ENCODE data around the gene MSI2. TPM values are rescaled to one million over a fixed set of nuclear protein-coding genes. Genes with fewer than 3 reads are reported as not detected.

MSI2 gene
- total and polyA plus RNA-seq, 7 donors: 12.6 to 25.8 (median 21.3) TPM

DNA sequence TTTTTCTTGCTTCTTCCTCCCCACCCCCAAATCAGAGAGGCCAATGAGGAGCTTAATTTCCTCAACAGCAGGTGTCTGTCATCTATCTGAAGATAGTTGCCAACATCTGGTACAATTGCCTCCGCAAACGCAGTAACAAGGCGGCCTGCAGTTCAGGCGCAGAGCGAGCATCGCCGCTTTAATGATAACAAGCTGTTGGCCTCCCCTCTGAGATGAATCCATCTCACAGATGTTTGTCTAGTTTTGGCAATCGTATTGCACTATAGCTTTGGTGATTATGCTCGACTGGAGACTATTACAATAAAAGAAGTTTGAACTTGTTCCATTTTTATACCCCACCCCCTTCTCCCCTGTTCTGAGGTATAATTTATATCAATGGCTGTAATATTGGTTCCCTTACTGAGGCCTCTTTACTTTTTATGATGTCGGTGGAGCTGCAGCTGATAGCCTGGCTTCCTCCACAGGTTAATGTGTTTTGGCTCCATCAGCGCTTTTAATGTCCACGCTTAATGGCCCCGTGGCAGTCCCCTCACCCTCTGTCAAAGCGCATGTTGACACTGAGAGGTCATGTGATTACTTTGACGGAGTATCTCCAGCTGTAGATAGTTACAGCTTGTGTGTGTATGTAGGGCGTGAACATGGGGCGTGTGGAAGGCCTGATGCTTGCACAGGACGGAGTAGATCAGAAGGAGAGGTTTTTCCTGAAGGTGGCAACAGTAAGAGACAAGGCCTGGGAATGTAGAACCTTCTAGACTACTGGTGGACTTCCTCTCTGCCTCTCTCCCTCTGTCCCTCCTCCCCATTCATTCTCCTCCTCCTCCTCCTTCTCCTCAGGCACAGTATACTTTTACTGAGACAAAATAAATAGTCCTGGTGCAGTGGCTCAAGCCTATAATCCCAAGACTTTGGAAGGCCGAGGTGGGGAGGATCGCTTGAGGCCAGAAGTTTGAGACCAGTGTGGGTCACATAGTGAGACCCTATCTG is 164.7 kb downstream of the MSI2 start:
- no peaks in the 10 kb centered on the region for H3K27me3 ChIP-seq
- peaks cover 0 to 14% (median 2%) of the 10 kb centered on the region in 4 donors for H3K4me1 ChIP-seq
- WGBS, 2 donors: 34 to 63% methylated on average over 20 of the region's 20 CpGs
- H3K36me3 ChIP-seq: no peaks in the 10 kb centered on the region
- TF ChIP-seq POLR2AphosphoS5 (IDR thresholded peaks at IDR 0.05) (no peak), EP300 (IDR thresholded peaks at IDR 0.05) (no peak), POLR2A (IDR thresholded peaks at IDR 0.05) (no peak)
- TF ChIP-seq, protein P1, sequence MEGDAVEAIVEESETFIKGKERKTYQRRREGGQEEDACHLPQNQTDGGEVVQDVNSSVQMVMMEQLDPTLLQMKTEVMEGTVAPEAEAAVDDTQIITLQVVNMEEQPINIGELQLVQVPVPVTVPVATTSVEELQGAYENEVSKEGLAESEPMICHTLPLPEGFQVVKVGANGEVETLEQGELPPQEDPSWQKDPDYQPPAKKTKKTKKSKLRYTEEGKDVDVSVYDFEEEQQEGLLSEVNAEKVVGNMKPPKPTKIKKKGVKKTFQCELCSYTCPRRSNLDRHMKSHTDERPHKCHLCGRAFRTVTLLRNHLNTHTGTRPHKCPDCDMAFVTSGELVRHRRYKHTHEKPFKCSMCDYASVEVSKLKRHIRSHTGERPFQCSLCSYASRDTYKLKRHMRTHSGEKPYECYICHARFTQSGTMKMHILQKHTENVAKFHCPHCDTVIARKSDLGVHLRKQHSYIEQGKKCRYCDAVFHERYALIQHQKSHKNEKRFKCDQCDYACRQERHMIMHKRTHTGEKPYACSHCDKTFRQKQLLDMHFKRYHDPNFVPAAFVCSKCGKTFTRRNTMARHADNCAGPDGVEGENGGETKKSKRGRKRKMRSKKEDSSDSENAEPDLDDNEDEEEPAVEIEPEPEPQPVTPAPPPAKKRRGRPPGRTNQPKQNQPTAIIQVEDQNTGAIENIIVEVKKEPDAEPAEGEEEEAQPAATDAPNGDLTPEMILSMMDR (IDR thresholded peaks at IDR 0.05): no peak
- H3K9me3 ChIP-seq: no peaks in the 10 kb centered on the region
- H3K27ac ChIP-seq: no peak overlapping the region
- intact Hi-C loops (cut with DNase I): no loop called here
- H3K4me3 ChIP-seq: no peak overlapping the region
- no peak for DNase-seq

DNA sequence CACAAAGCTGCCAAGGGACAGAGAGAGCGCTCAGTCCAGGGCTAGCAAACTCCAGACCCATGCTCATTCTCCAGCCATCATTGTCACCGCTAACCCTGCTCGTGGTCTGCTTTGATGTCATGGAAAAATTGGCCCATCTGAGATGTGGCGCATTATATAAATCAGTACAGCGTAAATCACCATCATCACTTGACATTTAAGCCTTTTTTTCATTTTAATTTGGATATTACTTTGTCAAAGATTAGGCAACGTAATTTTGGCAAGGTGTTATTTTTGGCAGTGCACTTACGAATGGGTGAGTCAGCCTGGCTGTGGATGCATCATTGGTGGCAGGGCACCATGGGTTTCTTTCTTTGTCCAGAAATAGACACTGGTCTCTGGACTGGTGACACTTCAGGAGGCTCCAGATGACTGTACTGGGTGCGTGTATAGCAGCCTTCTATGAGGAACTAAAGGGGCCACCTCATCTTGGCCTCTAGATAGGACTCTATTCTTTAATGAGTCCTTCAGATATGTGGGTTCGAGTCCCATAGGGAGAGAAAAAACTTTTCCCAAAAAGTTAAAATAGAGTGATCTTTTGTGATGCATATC is 166.3 kb downstream of the MSI2 start:
- DNase-seq: no peak
- 88 to 92% methylated on average over 9 of the region's 9 CpGs for WGBS, 2 donors
- Histone ChIP-seq H3K36me3 (no peaks in the 10 kb centered on the region), H3K4me1 (peaks cover 0 to 14% (median 2%) of the 10 kb centered on the region in 4 donors), H3K4me3 (no peak overlapping the region), H3K27ac (no peak overlapping the region), H3K27me3 (no peaks in the 10 kb centered on the region), H3K9me3 (no peaks in the 10 kb centered on the region)
- TF ChIP-seq, protein P1 (IDR thresholded peaks at IDR 0.05): no peak
- TF ChIP-seq POLR2A (IDR thresholded peaks at IDR 0.05) (no peak), EP300 (IDR thresholded peaks at IDR 0.05) (no peak), POLR2AphosphoS5 (IDR thresholded peaks at IDR 0.05) (no peak)
- intact Hi-C loops (cut with DNase I): no loop called here

- WGBS, 2 donors: 73 to 81% methylated on average over 6 of the region's 6 CpGs
- Histone ChIP-seq H3K4me1 (peaks cover 0 to 14% (median 2%) of the 10 kb centered on the region in 4 donors), H3K36me3 (no peaks in the 10 kb centered on the region), H3K9me3 (no peaks in the 10 kb centered on the region), H3K27me3 (no peaks in the 10 kb centered on the region), H3K27ac (no peak overlapping the region), H3K4me3 (no peak overlapping the region)
- TF ChIP-seq EP300 (IDR thresholded peaks at IDR 0.05): no peak
- TF ChIP-seq, protein P1 (IDR thresholded peaks at IDR 0.05): no peak
- no peak for TF ChIP-seq POLR2A (IDR thresholded peaks at IDR 0.05)
- TF ChIP-seq POLR2AphosphoS5 (IDR thresholded peaks at IDR 0.05): no peak
- no peak for DNase-seq
- intact Hi-C loops (cut with DNase I): no loop called here
Measured at GRCh38 chr17:57423541-57423940, 167.2 kb downstream of the MSI2 start.

DNA sequence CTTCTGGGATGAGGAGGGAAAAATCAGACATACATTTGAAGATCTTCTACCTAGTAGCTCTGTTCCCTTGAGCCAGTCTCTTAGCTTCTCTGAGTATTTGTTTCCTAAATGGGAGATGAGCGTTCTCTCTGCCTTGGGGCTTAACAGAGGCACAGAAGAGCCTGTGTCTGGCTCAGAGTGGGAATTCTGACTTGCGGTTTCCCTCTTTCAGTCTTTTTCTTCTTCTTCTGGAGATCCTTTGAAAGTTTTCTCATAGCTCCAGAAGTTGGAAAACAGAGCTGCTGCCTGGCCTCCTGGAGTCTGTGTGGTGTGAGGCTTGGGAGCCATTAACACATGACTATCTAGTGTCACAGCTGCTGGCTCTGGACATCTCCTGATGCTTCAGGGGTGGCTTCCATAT is 167.9 kb downstream of the MSI2 start:
- no peak for DNase-seq
- no peaks in the 10 kb centered on the region for H3K36me3 ChIP-seq
- H3K4me3 ChIP-seq: no peak overlapping the region
- intact Hi-C loops (cut with DNase I): no loop called here
- no peak overlapping the region for H3K27ac ChIP-seq
- H3K9me3 ChIP-seq: no peaks in the 10 kb centered on the region
- no peaks in the 10 kb centered on the region for H3K27me3 ChIP-seq
- TF ChIP-seq, protein P1 (IDR thresholded peaks at IDR 0.05): no peak
- no peak for TF ChIP-seq POLR2A (IDR thresholded peaks at IDR 0.05)
- no peak for TF ChIP-seq POLR2AphosphoS5 (IDR thresholded peaks at IDR 0.05)
- no peak for TF ChIP-seq EP300 (IDR thresholded peaks at IDR 0.05)
- peaks cover 0 to 14% (median 2%) of the 10 kb centered on the region in 4 donors for H3K4me1 ChIP-seq
- 94 to 98% methylated on average over 2 of the region's 2 CpGs for WGBS, 2 donors

Data from sigmoid colon (tissue), 7 donors.